GM19468 (cell line): ENCODE results near the gene USP19.

Experiments used
- ATAC-seq: cut with Tn5 transposase; IDR thresholded peaks from one replicate; pipeline ENCODE4 v1.9.1; 2021; ENCODE audit warnings: mild to moderate bottlenecking, moderate library complexity, moderate number of reproducible peaks; ENCODE audit not compliant: unreplicated experiment; ENCODE audit errors: extremely low read depth

Gene USP19

GRCh38 chr3:49133226-49133951, 12.8 kb upstream of the USP19 start:
- no peak for ATAC-seq

GRCh38 chr3:49132437-49133225, 12.0 kb upstream of the USP19 start, which contains the start of gene LAMB2:
LAMB2 (minus strand) TSS chr3:49133050; CDS start chr3:49132867, 183 bp downstream.
- no peak for ATAC-seq

- no peak for ATAC-seq
Measured at GRCh38 chr3:49132073-49132436, 11.4 kb upstream of the USP19 start.

- ATAC-seq = no peak
Measured at GRCh38 chr3:49131576-49131975, 11.0 kb upstream of the USP19 start.

- ATAC-seq = no peak
Measured at GRCh38 chr3:49131040-49131439, 10.4 kb upstream of the USP19 start.

- no peak for ATAC-seq
Measured at GRCh38 chr3:49124991-49125670, 4.5 kb upstream of the USP19 start.

- ATAC-seq = no peak
Measured at GRCh38 chr3:49124203-49124602, 3.6 kb upstream of the USP19 start.

- no peak for ATAC-seq
Measured at GRCh38 chr3:49123687-49124086, 3.1 kb upstream of the USP19 start.

- ATAC-seq = no peak
Measured at GRCh38 chr3:49122886-49123545, 2.4 kb upstream of the USP19 start.

GRCh38 chr3:49122451-49122850, 1.8 kb upstream of the USP19 start:
- ATAC-seq = no peak

GRCh38 chr3:49122022-49122421, 1.4 kb upstream of the USP19 start:
- ATAC-seq = no peak

- no peak for ATAC-seq
Measured at GRCh38 chr3:49121132-49121736, 611 bp upstream of the USP19 start.

GRCh38 chr3:49120096-49120437, 556 bp downstream of the USP19 start:
- ATAC-seq = no peak

GRCh38 chr3:49119439-49119838, 1.2 kb downstream of the USP19 start:
- ATAC-seq = no peak

GRCh38 chr3:49119036-49119435, 1.6 kb downstream of the USP19 start:
- no peak for ATAC-seq

- ATAC-seq = no peak
Measured at GRCh38 chr3:49112262-49112661, 8.4 kb downstream of the USP19 start.

GRCh38 chr3:49111347-49111746, 9.3 kb downstream of the USP19 start:
- no peak for ATAC-seq

- no peak for ATAC-seq
Measured at GRCh38 chr3:49110780-49111179, 9.8 kb downstream of the USP19 start.

- no peak for ATAC-seq
Measured at GRCh38 chr3:49108346-49108745, 12.3 kb downstream of the USP19 start.
